Fibroblast of lung (primary cell): Measurements from ENCODE around the gene MRC2. TPM values are rescaled to one million over a fixed set of nuclear protein-coding genes. Genes with fewer than 3 reads are reported as not detected.

Source experiments
- DNase-seq, 2 donors: peaks; one replicate each; pipeline versions ENCODE4 v3.0.0 to v3.0.0-alpha.2; 2010; ENCODE audit warnings: low read depth in 2 of 2
- H2AFZ ChIP-seq: 2 replicates; pipeline ENCODE4 v1.5.1; 2012; ENCODE audit warnings: low read length, control low read depth, inconsistent platforms
- H3K27ac ChIP-seq: 2 replicates; pipeline ENCODE4 v1.5.1; 2011; ENCODE audit warnings: low read length, control low read depth; ENCODE audit not compliant: insufficient read depth
- H3K27me3 ChIP-seq: 2 replicates; pipeline ENCODE4 v1.5.1; 2011; ENCODE audit warnings: mild to moderate bottlenecking, low read length; ENCODE audit not compliant: control insufficient read depth, insufficient read depth
- H3K36me3 ChIP-seq: 2 replicates; pipeline ENCODE4 v1.5.1; 2011; ENCODE audit warnings: low read length; ENCODE audit not compliant: control insufficient read depth, insufficient read depth
- H3K4me1 ChIP-seq: 2 replicates; pipeline ENCODE4 v1.5.1; 2011; ENCODE audit warnings: low read length; ENCODE audit not compliant: control insufficient read depth, insufficient read depth; ENCODE audit errors: extremely low read depth
- H3K4me2 ChIP-seq: 2 replicates; pipeline ENCODE4 v1.5.1; 2011; ENCODE audit warnings: low read length, control low read depth; ENCODE audit not compliant: insufficient read depth; ENCODE audit errors: extremely low read depth
- H3K4me3 ChIP-seq, 4 experiments: fragments of 200-600 bp in 1 of 4; sonication (generic) in 1 of 4; replicated peaks in 1 of 4; 2 replicates each; pipeline ENCODE4 v1.5.1; 2011 to 2016; ENCODE audit warnings: low read length in 4 of 4, low read depth in 3 of 4, mild to moderate bottlenecking in 3 of 4, control low read depth in 2 of 4, inconsistent platforms in 1 of 4, mixed read lengths in 1 of 4; ENCODE audit not compliant: insufficient read depth in 1 of 4; ENCODE audit errors: control extremely low read depth in 1 of 4
- H3K79me2 ChIP-seq: 2 replicates; pipeline ENCODE4 v1.5.1; 2012; ENCODE audit warnings: mild to moderate bottlenecking, low read length, inconsistent platforms; ENCODE audit not compliant: control insufficient read depth, insufficient read depth
- H3K9ac ChIP-seq: 2 replicates; pipeline ENCODE4 v1.5.1; 2011; ENCODE audit warnings: mild to moderate bottlenecking, low read length, control low read depth; ENCODE audit not compliant: insufficient read depth
- H3K9me3 ChIP-seq: 2 replicates; pipeline ENCODE4 v1.5.1; 2012; ENCODE audit warnings: low read depth, low read length; ENCODE audit not compliant: control insufficient read depth, insufficient read depth
- H4K20me1 ChIP-seq: 2 replicates; pipeline ENCODE4 v1.5.1; 2011; ENCODE audit warnings: low read length; ENCODE audit not compliant: control insufficient read depth, insufficient read depth; ENCODE audit errors: extremely low read depth
- EZH2 ChIP-seq: IDR thresholded peaks from 2 replicates; pipeline ENCODE4 v1.5.1; 2012; ENCODE audit warnings: low read length, control low read depth, mild to moderate bottlenecking; ENCODE audit errors: missing control alignments
- polyA plus RNA-seq, 2 donors: library from polyadenylated mRNA; depleted of rRNA in 1 of 2; stranded (reverse) in 1 of 2; unstranded in 1 of 2; fragments of >200 nt; gene quantifications; 2 replicates each; pipeline ENCODE4 v1.2.1, GENCODE V29; 2011 to 2012; ENCODE audit warnings: missing spikeins in 1 of 2
- total RNA-seq: library from RNA; depleted of rRNA; stranded (reverse); fragments of >200 nt; gene quantifications from 2 replicates; pipeline ENCODE4 v1.2.1, GENCODE V29; 2014
- TF ChIP-seq, protein P1 (sequence below), 2 donors: IDR thresholded peaks in 1 of 2; conservative IDR thresholded peaks in 1 of 2; 1 replicate in 1 of 2; 2 replicates in 1 of 2; pipeline ENCODE4 v1.5.1; 2011 to 2012; ENCODE audit warnings: low read length in 2 of 2, control low read depth in 1 of 2, inconsistent platforms in 1 of 2, low read depth in 1 of 2, mild to moderate bottlenecking in 1 of 2

Gene MRC2
- total and polyA plus RNA-seq, 2 donors (not counting 1 experiment from before 2014, with no cell fraction given), result 98.7 to 164 TPM

DNA sequence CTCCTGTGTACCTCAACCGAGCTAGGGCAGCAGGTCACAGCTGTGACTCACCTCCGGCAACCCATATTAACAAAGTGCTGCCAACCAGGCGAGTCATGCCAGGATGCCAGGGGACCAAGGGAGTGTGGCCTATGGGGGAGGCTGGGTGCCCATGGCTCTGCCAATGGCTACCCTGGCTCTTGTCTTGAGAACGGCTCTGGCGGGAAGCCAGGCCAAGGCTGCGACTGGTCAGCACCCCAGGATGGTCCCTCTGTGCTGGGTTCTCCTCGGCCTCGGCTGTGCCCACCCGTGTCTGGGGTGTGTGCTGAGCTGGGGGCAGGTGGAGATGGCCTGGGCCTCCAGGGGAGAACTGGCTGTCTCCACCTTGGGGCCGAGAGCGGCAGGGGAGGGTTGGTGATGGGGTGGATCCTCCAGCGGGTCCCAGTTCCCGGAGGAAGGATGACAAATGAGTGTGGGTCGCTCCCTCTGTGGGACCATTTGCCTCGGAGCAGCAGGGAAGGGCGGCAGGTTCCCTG lies 75.8 kb downstream of the MRC2 start:
- Histone ChIP-seq H4K20me1 (no peaks in the 10 kb centered on the region), H3K27ac (peak overlapping the region; percentile 39), H3K36me3 (no peaks in the 10 kb centered on the region), H3K27me3 (no peaks in the 10 kb centered on the region), H2AFZ (peak overlapping the region; percentile 74), H3K9ac (peak overlapping the region; percentile 77), H3K9me3 (no peaks in the 10 kb centered on the region), H3K4me2 (peak overlapping the region; percentile 64), H3K4me3 (peak overlapping the region in 2 of 4 experiments; percentile 30 to 69), H3K79me2 (no peaks in the 10 kb centered on the region), H3K4me1 (peaks cover 9% of the 10 kb centered on the region)
- DNase-seq, result peak; percentile 22 to 33
- TF ChIP-seq, protein P1, sequence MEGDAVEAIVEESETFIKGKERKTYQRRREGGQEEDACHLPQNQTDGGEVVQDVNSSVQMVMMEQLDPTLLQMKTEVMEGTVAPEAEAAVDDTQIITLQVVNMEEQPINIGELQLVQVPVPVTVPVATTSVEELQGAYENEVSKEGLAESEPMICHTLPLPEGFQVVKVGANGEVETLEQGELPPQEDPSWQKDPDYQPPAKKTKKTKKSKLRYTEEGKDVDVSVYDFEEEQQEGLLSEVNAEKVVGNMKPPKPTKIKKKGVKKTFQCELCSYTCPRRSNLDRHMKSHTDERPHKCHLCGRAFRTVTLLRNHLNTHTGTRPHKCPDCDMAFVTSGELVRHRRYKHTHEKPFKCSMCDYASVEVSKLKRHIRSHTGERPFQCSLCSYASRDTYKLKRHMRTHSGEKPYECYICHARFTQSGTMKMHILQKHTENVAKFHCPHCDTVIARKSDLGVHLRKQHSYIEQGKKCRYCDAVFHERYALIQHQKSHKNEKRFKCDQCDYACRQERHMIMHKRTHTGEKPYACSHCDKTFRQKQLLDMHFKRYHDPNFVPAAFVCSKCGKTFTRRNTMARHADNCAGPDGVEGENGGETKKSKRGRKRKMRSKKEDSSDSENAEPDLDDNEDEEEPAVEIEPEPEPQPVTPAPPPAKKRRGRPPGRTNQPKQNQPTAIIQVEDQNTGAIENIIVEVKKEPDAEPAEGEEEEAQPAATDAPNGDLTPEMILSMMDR (conservative IDR thresholded peaks at IDR 0.05 in 1 of 2, IDR thresholded peaks at IDR 0.05 in 1 of 2; ENCODE audit: low read depth in 1 of 2, low read length in 2 of 2), result no peak
- no peak for TF ChIP-seq EZH2

DNA sequence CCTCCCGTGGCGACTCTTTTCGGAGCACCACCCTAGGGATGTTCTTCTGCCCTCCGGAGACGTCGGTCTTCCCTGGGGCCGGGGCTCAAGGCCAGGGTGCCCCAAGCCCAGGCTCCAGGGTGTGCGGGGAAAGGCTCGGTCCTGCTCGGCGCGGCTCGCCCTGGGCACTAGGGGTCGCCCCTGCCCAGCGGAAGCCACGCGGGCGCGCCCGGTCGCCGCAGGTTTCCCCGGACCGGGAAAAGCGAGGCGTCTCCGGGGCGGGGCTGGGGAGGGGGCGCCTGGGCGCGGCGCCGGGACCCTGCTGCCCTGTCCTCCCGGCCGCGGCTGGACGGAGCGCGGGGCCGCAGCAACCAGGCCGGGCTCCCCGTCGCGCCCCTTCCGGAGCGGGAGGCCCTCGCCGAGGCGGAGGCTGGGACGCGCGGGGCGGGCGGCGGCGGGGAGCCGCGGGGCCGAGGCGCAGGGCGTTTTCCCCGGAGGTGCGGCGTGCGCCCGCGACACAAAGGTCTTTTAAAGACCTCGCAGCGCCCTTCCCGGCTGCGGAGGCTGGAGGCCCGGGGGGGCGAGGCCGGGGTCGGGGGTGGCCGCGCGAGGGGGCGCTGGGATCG lies 76.4 kb downstream of the MRC2 start:
- Histone ChIP-seq H3K36me3 (no peaks in the 10 kb centered on the region), H3K79me2 (no peaks in the 10 kb centered on the region), H3K4me2 (peak overlapping the region; percentile 64), H3K4me1 (peaks cover 9% of the 10 kb centered on the region), H3K4me3 (peak overlapping the region; percentile 45 to 69 (median 48)), H3K9ac (peak overlapping the region; percentile 77), H4K20me1 (no peaks in the 10 kb centered on the region), H3K9me3 (no peaks in the 10 kb centered on the region), H2AFZ (peak overlapping the region; percentile 74), H3K27ac (peak overlapping the region; percentile 39), H3K27me3 (no peaks in the 10 kb centered on the region)
- TF ChIP-seq, protein P1 (conservative IDR thresholded peaks at IDR 0.05 in 1 of 2, IDR thresholded peaks at IDR 0.05 in 1 of 2; ENCODE audit: low read depth in 1 of 2, low read length in 2 of 2), result peak; percentile 58 to 73
- TF ChIP-seq EZH2, result no peak
- DNase-seq, result peak; percentile 48 to 60

DNA sequence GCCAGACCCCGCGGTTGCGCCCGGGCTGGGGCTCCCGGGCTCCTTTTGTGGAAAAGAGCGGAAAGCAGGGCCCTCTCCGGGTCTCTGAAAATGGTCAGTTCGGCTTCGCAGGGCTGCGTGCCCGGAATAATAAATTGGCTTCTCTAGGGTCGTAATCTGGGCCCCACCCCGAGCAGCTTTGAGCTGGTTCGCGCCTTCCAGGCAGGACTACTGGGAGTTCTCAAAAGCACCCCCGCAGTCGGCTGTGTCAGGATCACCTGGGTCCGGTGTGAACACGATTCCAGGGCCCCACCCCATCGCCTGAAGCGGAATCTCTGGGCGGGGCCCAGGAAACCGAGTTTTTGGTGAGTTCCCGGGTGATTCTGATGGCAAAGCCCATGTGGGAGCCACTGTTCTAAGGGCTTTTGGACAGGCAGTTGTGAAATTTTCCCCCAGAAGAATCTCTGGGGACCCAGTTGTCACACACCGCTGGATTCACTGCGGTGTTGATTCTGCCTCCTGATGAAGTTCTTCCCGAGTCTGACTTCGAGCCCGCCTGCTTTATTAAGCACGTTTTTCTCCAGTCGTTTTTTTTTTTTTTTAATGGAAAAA lies 77.0 kb downstream of the MRC2 start:
- Histone ChIP-seq H3K4me1 (peaks cover 9% of the 10 kb centered on the region), H3K27ac (peak overlapping the region; percentile 39), H3K36me3 (no peaks in the 10 kb centered on the region), H4K20me1 (no peaks in the 10 kb centered on the region), H3K79me2 (no peaks in the 10 kb centered on the region), H3K4me3 (peak overlapping the region; percentile 45 to 69 (median 48)), H3K9me3 (no peaks in the 10 kb centered on the region), H3K9ac (peak overlapping the region; percentile 77), H2AFZ (peak overlapping the region; percentile 60), H3K4me2 (peak overlapping the region; percentile 93), H3K27me3 (no peaks in the 10 kb centered on the region)
- TF ChIP-seq, protein P1 (conservative IDR thresholded peaks at IDR 0.05 in 1 of 2, IDR thresholded peaks at IDR 0.05 in 1 of 2; ENCODE audit: low read depth in 1 of 2, low read length in 2 of 2), result no peak
- no peak for TF ChIP-seq EZH2
- peak; percentile 51 to 52 for DNase-seq
